Kidney epithelial cell (primary cell): ENCODE data around the gene CTNS. TPM values are rescaled to one million over a fixed set of nuclear protein-coding genes. Genes with fewer than 3 reads are reported as not detected.

Experiments used
- DNase-seq: peaks from one replicate; pipeline ENCODE4 v3.0.0-alpha.2; 2010; ENCODE audit warnings: low read depth
- H3K27me3 ChIP-seq: 2 replicates; pipeline ENCODE4 v1.6.0; 2011; ENCODE audit warnings: low read length; ENCODE audit not compliant: control insufficient read depth, insufficient read depth
- H3K36me3 ChIP-seq: 2 replicates; pipeline ENCODE4 v1.5.1; 2011; ENCODE audit warnings: low read length; ENCODE audit not compliant: control insufficient read depth, insufficient read depth
- H3K4me3 ChIP-seq: 2 replicates; pipeline ENCODE4 v1.5.1; 2011; ENCODE audit warnings: low read depth, mild to moderate bottlenecking, control low read depth, low read length
- CTCF ChIP-seq: IDR thresholded peaks from 2 replicates; pipeline ENCODE4 v1.5.1; 2011; ENCODE audit warnings: mild to moderate bottlenecking, moderate library complexity, low read length, control low read depth, inconsistent platforms; ENCODE audit not compliant: insufficient read depth, poor library complexity, severe bottlenecking
- total RNA-seq: library from RNA; depleted of rRNA; stranded (reverse); fragments of >200 nt; gene quantifications from 2 replicates; pipeline ENCODE4 v1.2.3, GENCODE V29; 2015

CTNS gene
- total RNA-seq, 1 donor from 2014 or later, result 55.4 TPM

- no peak for DNase-seq
- Histone ChIP-seq H3K36me3 (peaks cover 7% of the 10 kb centered on the region), H3K27me3 (no peaks in the 10 kb centered on the region), H3K4me3 (no peak overlapping the region)
- TF ChIP-seq CTCF, result no peak
Observed at GRCh38 chr17:3613124-3613523, 23.4 kb upstream of the CTNS start.

GRCh38 chr17:3615160-3615870 is 21.2 kb upstream of the CTNS start:
- no peaks in the 10 kb centered on the region for H3K27me3 ChIP-seq
- no peak for DNase-seq
- H3K36me3 ChIP-seq, result peaks cover 4% of the 10 kb centered on the region
- no peak for TF ChIP-seq CTCF
- no peak overlapping the region for H3K4me3 ChIP-seq

DNA sequence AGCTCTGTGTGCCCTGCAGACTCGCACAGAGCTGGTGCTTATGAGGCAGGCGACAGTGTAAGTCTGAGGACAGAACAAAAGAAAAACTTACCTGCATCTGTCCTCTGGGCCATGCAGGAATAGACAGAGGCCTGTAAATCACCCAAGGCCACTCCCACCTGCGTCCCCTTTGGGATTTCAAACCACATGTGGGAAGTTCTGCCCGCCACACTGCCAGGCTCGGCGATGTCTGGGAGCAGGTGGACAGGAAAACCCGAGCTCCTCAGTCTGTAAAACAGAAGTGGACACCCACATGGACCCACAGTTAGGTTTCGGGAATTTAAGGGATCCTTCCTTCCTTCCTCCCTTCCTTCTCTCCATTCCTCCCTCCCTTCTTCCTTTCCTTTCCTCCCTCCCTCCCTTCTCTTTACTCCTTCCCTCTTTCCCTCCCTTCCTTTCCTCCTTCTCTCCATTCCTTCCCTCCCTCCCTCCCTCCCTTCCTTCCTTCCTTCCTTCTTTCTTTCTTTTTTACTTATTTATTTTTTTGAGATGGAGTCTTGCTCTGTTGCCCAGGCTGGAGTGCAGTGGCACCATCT is 15.3 kb upstream of the CTNS start:
- DNase-seq, result no peak
- H3K36me3 ChIP-seq, result peaks cover 3% of the 10 kb centered on the region
- H3K27me3 ChIP-seq, result no peaks in the 10 kb centered on the region
- no peak overlapping the region for H3K4me3 ChIP-seq
- TF ChIP-seq CTCF, result no peak

- Histone ChIP-seq H3K27me3 (no peaks in the 10 kb centered on the region), H3K4me3 (no peak overlapping the region), H3K36me3 (peaks cover 2% of the 10 kb centered on the region)
- TF ChIP-seq CTCF, result no peak
- no peak for DNase-seq
Observed at GRCh38 chr17:3622977-3623594, 13.5 kb upstream of the CTNS start.

- no peak overlapping the region for H3K4me3 ChIP-seq
- H3K27me3 ChIP-seq, result no peaks in the 10 kb centered on the region
- peaks cover 2% of the 10 kb centered on the region for H3K36me3 ChIP-seq
- TF ChIP-seq CTCF, result no peak
- no peak for DNase-seq
Observed at GRCh38 chr17:3626831-3627768, 9.5 kb upstream of the CTNS start.
